Endothelial cell of umbilical vein (primary cell): ENCODE data around the gene FBXO22. TPM values are rescaled to one million over a fixed set of nuclear protein-coding genes. Genes with fewer than 3 reads are reported as not detected.

Experiments
- BruUV-seq: library from RNA; stranded (reverse); fragments of 400-500 nt; replicated peaks from 2 replicates; lab custom pipeline; 2021; lab: Mats Ljungman, UMichigan
- CTCF ChIA-PET: fragments of 300-600, 350-600 bp; sonication (Branson Sonifier 250); formaldehyde crosslinking; loops from one replicate; lab custom pipeline; 2021; ENCODE audit warnings: antibody characterized with exemption, inconsistent platforms; lab: Charles Lee
- POLR2A ChIA-PET: fragments of 300-600, 350-600 bp; sonication (Branson Sonifier 250); formaldehyde crosslinking; loops from one replicate; lab custom pipeline; 2021; ENCODE audit warnings: antibody characterized with exemption, inconsistent platforms; lab: Charles Lee
- DNase-seq: peaks from one replicate; pipeline ENCODE4 v3.0.0-alpha.2; 2011; ENCODE audit warnings: low read depth, low spot score
- FAIRE-seq: peaks from 2 replicates; lab custom pipeline; 2011; peaks lifted over from hg19 to GRCh38; lab: Jason Lieb, UNC
- H2AFZ ChIP-seq: 2 replicates; pipeline ENCODE4 v1.6.0; 2012; ENCODE audit warnings: low read depth, low read length, control low read depth, inconsistent platforms
- H3K27ac ChIP-seq: 2 replicates; pipeline ENCODE4 v1.5.1; 2011; ENCODE audit warnings: low read depth, mild to moderate bottlenecking, control low read depth, low read length, moderate library complexity; ENCODE audit not compliant: insufficient read depth
- H3K27me3 ChIP-seq, 2 experiments: 2 replicates each; pipeline versions ENCODE4 v1.6.0 to v1.6.1; 2011; ENCODE audit warnings: low read length in 2 of 2, mixed read lengths in 1 of 2; ENCODE audit not compliant: control insufficient read depth in 2 of 2, insufficient read depth in 2 of 2
- H3K36me3 ChIP-seq, 2 experiments: 2 replicates in 1 of 2; 3 replicates in 1 of 2; pipeline ENCODE4 v1.5.1; 2011; ENCODE audit warnings: low read length in 2 of 2, mild to moderate bottlenecking in 1 of 2, moderate library complexity in 1 of 2; ENCODE audit not compliant: control insufficient read depth in 2 of 2, insufficient read depth in 2 of 2; ENCODE audit errors: extremely low read depth in 1 of 2
- H3K4me1 ChIP-seq: 3 replicates; pipeline ENCODE4 v1.5.1; 2011; ENCODE audit warnings: mild to moderate bottlenecking, low read length; ENCODE audit not compliant: control insufficient read depth, insufficient read depth; ENCODE audit errors: extremely low read depth
- H3K4me2 ChIP-seq: 2 replicates; pipeline ENCODE4 v1.6.1; 2011; ENCODE audit warnings: low read length, control low read depth, mixed read lengths; ENCODE audit not compliant: insufficient read depth
- H3K4me3 ChIP-seq, 3 experiments: fragments of 200-600 bp in 1 of 3; sonication (generic), shearing (Covaris generic) in 1 of 3; replicated peaks in 1 of 3; 2 replicates each; pipeline ENCODE4 v1.5.1; 2011 to 2016; ENCODE audit warnings: control low read depth in 3 of 3, low read length in 3 of 3, mild to moderate bottlenecking in 2 of 3, inconsistent platforms in 1 of 3, low read depth in 1 of 3, moderate library complexity in 1 of 3; ENCODE audit not compliant: insufficient read depth in 1 of 3
- H3K79me2 ChIP-seq: 2 replicates; pipeline ENCODE4 v1.6.0; 2012; ENCODE audit warnings: low read length, inconsistent platforms; ENCODE audit not compliant: control insufficient read depth, insufficient read depth
- H3K9ac ChIP-seq: replicated peaks from 2 replicates; pipeline ENCODE3; 2011; ENCODE audit warnings: low read length, control low read depth; ENCODE audit not compliant: insufficient read depth; ENCODE audit errors: extremely low read depth
- H3K9me1 ChIP-seq: replicated peaks from 3 replicates; pipeline ENCODE4 v1.6.0; 2011; ENCODE audit warnings: mild to moderate bottlenecking, low read length; ENCODE audit not compliant: control insufficient read depth, insufficient read depth; ENCODE audit errors: extremely low read depth
- H3K9me3 ChIP-seq: replicated peaks from 2 replicates; pipeline ENCODE4 v1.5.1; 2012; ENCODE audit warnings: low read length, inconsistent platforms; ENCODE audit not compliant: control insufficient read depth, insufficient read depth
- H4K20me1 ChIP-seq: replicated peaks from 2 replicates; pipeline ENCODE3; 2011; ENCODE audit warnings: mild to moderate bottlenecking, low read length; ENCODE audit not compliant: control insufficient read depth, insufficient read depth; ENCODE audit errors: extremely low read depth
- EZH2 ChIP-seq: IDR thresholded peaks from 2 replicates; pipeline ENCODE4 v1.6.1; 2012; ENCODE audit warnings: borderline replicate concordance, low read depth, mild to moderate bottlenecking, moderate library complexity, low read length, inconsistent platforms; ENCODE audit not compliant: severe bottlenecking
- FOS ChIP-seq: IDR thresholded peaks from 2 replicates; pipeline ENCODE4 v1.6.1; 2011; ENCODE audit warnings: mild to moderate bottlenecking, low read length, moderate library complexity, borderline replicate concordance; ENCODE audit not compliant: insufficient read depth
- GATA2 ChIP-seq: IDR thresholded peaks from 2 replicates; pipeline ENCODE4 v1.7.0; 2011; ENCODE audit warnings: low read depth, mild to moderate bottlenecking, moderate library complexity, mixed read lengths, low read length; ENCODE audit not compliant: insufficient read length, insufficient read depth
- JUN ChIP-seq: IDR thresholded peaks from 2 replicates; pipeline ENCODE4 v1.6.1; 2011; ENCODE audit warnings: borderline replicate concordance, low read depth; ENCODE audit not compliant: insufficient read length, insufficient read depth
- MAX ChIP-seq: IDR thresholded peaks from 2 replicates; pipeline ENCODE4 v1.6.1; 2011; ENCODE audit not compliant: insufficient read depth, insufficient read length
- MYC ChIP-seq: IDR thresholded peaks from one replicate; pipeline ENCODE4 v1.6.1; 2011; ENCODE audit warnings: mild to moderate bottlenecking, low read depth, low read length
- POLR2A ChIP-seq: IDR thresholded peaks from 2 replicates; pipeline ENCODE4 v1.6.1; 2012; ENCODE audit warnings: low read depth, mild to moderate bottlenecking, control low read depth, low read length
- POLR2AphosphoS5 ChIP-seq: IDR thresholded peaks from 2 replicates; pipeline ENCODE4 v1.6.1; 2012; ENCODE audit warnings: low read depth, mild to moderate bottlenecking, control low read depth, low read length, moderate library complexity; ENCODE audit not compliant: insufficient read depth
- dilution Hi-C: fragments of 300-500 bp; cut with MboI; formaldehyde crosslinking; loops from one replicate; pipeline ENCODE4 v1.15.0; 2019; ENCODE audit warnings: low sequenced_read_pairs; ENCODE audit not compliant: extremely low pct_ligation_motif_present
- intact Hi-C: fragments of 100-400 bp; cut with micrococcal nuclease; formaldehyde crosslinking; loops from one replicate; pipeline ENCODE4 v1.10.0; 2022
- polyA plus RNA-seq, 4 experiments: library from polyadenylated mRNA; depleted of rRNA in 3 of 4; stranded (reverse) in 3 of 4; unstranded in 1 of 4; fragments of >200 nt; gene quantifications; 2 replicates each; pipeline versions ENCODE4 v1.2.1 to v1.2.3, GENCODE V29; 2011 to 2012; ENCODE audit warnings: missing spikeins in 1 of 4
- total RNA-seq: library from RNA; stranded (reverse); gene quantifications from 2 replicates; pipeline ENCODE4 v1.2.3, GENCODE V29; 2021
- TF ChIP-seq, protein P1 (sequence below), 2 donors: IDR thresholded peaks; 1 replicate in 1 of 2; 2 replicates in 1 of 2; pipeline ENCODE4 v1.5.1; 2011; ENCODE audit warnings: low read length in 2 of 2, mild to moderate bottlenecking in 2 of 2, moderate library complexity in 2 of 2, control low read depth in 1 of 2, inconsistent platforms in 1 of 2, low read depth in 1 of 2; ENCODE audit not compliant: insufficient read depth in 1 of 2; ENCODE audit errors: extremely low read depth in 1 of 2

Gene FBXO22
- total and polyA plus RNA-seq, 2 donors (not counting 3 experiments of a cell fraction or from before 2014, with no cell fraction given), result 20.8 to 41.6 TPM

GRCh38 chr15:75928680-75929608, 25.3 kb downstream of the FBXO22 start:
- TF ChIP-seq MYC (no peak), FOS (no peak), JUN (no peak), EZH2 (no peak), MAX (no peak), GATA2 (no peak), POLR2A (no peak), POLR2AphosphoS5 (no peak)
- TF ChIP-seq, protein P1, sequence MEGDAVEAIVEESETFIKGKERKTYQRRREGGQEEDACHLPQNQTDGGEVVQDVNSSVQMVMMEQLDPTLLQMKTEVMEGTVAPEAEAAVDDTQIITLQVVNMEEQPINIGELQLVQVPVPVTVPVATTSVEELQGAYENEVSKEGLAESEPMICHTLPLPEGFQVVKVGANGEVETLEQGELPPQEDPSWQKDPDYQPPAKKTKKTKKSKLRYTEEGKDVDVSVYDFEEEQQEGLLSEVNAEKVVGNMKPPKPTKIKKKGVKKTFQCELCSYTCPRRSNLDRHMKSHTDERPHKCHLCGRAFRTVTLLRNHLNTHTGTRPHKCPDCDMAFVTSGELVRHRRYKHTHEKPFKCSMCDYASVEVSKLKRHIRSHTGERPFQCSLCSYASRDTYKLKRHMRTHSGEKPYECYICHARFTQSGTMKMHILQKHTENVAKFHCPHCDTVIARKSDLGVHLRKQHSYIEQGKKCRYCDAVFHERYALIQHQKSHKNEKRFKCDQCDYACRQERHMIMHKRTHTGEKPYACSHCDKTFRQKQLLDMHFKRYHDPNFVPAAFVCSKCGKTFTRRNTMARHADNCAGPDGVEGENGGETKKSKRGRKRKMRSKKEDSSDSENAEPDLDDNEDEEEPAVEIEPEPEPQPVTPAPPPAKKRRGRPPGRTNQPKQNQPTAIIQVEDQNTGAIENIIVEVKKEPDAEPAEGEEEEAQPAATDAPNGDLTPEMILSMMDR (IDR thresholded peaks at IDR 0.05; ENCODE audit: extremely low read depth in 1 of 2, insufficient read depth in 1 of 2, low read depth in 1 of 2, low read length in 2 of 2), result no peak
- no peak for FAIRE-seq
- dilution Hi-C loops, result no loop called here
- Histone ChIP-seq H3K9ac (no peak overlapping the region), H3K9me3 (no peaks in the 10 kb centered on the region), H3K79me2 (peaks cover 29% of the 10 kb centered on the region), H3K27ac (no peak overlapping the region), H3K36me3 (peaks cover 5 to 8% of the 10 kb centered on the region in 2 experiments), H3K4me2 (no peak overlapping the region), H4K20me1 (no peaks in the 10 kb centered on the region), H3K9me1 (no peaks in the 10 kb centered on the region), H3K4me1 (peaks cover 13% of the 10 kb centered on the region), H2AFZ (no peak overlapping the region), H3K4me3 (no peak overlapping the region), H3K27me3 (no peaks in the 10 kb centered on the region)
- ChIA-PET POLR2A (no interaction called here), CTCF (interaction anchor here (0.6 to 3.1 kb wide), 7 partner anchors 11 to 243 kb away, joined by 3 to 16 read pairs (median 4); no protein-coding TSS in a partner anchor)
- intact Hi-C loops, result loop anchor here (10.0 kb wide), 1 partner anchor 216 kb away; no protein-coding TSS in a partner anchor
- DNase-seq, result no peak
- no TSS peak for BruUV-seq
